Measurements from ENCODE around the gene ANKRD16. TPM values are rescaled to one million over a fixed set of nuclear protein-coding genes. Genes with fewer than 3 reads are reported as not detected.

ANKRD16 gene
- polyA plus RNA-seq, 3 donors, result 1.4 to 2.9 (median 2.1) TPM

DNA sequence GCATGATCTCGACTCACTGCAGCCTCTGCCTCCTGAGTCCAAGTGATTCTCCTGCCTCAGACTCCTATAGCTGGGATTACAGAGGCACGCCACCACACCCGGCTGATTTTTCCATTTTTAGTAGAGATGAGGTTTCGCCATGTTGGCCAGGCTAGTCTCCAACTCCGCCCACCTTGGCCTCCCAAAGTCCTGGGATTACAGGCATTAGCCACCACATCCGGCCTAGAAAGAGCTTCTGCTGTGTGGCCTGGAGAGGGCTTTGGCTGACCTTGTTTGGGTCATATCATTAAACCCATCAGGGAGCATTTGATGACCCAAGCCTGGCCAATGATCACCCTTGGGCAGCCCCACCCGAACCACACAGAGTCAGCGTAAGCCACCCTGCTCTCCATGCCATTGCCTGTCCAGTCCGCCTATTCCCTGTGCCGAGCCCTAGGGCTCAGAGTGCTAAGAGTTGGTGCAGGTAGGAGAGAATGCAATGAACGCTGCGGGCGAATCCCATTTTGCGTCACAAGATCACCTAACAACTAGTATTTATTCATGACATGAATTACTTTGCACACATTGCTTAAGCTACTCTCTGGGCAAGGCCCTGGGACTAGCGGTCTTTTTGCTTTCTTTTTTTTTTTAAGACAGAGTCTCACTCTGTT lies 54.1 kb downstream of the ANKRD16 start:
- peaks cover 5% of the 10 kb centered on the region for H3K4me1 Mint-ChIP-seq
- H3K27ac Mint-ChIP-seq, result no peak overlapping the region
- no peaks in the 10 kb centered on the region for H3K79me2 ChIP-seq (ENCODE audit: insufficient read depth, low read length)
- H3K36me3 ChIP-seq (replicated peaks in 1 of 2; ENCODE audit: control insufficient read depth in 1 of 2, insufficient read depth in 2 of 2, low read length in 2 of 2), result no peaks in the 10 kb centered on the region
- WGBS (ENCODE audit: insufficient coverage), result 93% methylated on average over 6 of the region's 15 CpGs
- no peak overlapping the region for H3K4me3 ChIP-seq (replicated peaks in 1 of 3; ENCODE audit: low read depth in 2 of 3, low read length in 3 of 3)
- no peak overlapping the region for H3K27ac ChIP-seq (ENCODE audit: low read depth in 1 of 2, low read length in 2 of 2)
- intact Hi-C loops (cut with micrococcal nuclease), result no loop called here
- peaks cover 6 to 7% of the 10 kb centered on the region in 2 donors for H3K4me1 ChIP-seq (ENCODE audit: control insufficient read depth in 1 of 2, insufficient read depth in 2 of 2, low read length in 2 of 2)
- peaks cover 2 to 4% (median 3%) of the 10 kb centered on the region in 3 donors for H3K27me3 Mint-ChIP-seq (ENCODE audit: low read depth in 3 of 3)
- H3K9me3 ChIP-seq (replicated peaks in 1 of 2; ENCODE audit: control insufficient read depth in 1 of 2, insufficient read depth in 1 of 2, low read length in 2 of 2), result no peaks in the 10 kb centered on the region
- no peaks in the 10 kb centered on the region for H3K36me3 Mint-ChIP-seq
- no peak overlapping the region for H3K4me3 Mint-ChIP-seq
- DNase-seq, result no peak
- H3K4me2 ChIP-seq (replicated peaks; ENCODE audit: extremely low read depth, low read length, poor library complexity, severe bottlenecking), result no peak overlapping the region
- no peak overlapping the region for H2AFZ ChIP-seq (ENCODE audit: insufficient read depth, low read depth, low read length, poor library complexity, severe bottlenecking)
- H3K9ac ChIP-seq (ENCODE audit: insufficient read depth, low read length, poor library complexity, severe bottlenecking), result no peak overlapping the region
- peaks cover 0 to 3% (median 0%) of the 10 kb centered on the region in 7 donors for H3K9me3 Mint-ChIP-seq
- TF ChIP-seq, protein P1, sequence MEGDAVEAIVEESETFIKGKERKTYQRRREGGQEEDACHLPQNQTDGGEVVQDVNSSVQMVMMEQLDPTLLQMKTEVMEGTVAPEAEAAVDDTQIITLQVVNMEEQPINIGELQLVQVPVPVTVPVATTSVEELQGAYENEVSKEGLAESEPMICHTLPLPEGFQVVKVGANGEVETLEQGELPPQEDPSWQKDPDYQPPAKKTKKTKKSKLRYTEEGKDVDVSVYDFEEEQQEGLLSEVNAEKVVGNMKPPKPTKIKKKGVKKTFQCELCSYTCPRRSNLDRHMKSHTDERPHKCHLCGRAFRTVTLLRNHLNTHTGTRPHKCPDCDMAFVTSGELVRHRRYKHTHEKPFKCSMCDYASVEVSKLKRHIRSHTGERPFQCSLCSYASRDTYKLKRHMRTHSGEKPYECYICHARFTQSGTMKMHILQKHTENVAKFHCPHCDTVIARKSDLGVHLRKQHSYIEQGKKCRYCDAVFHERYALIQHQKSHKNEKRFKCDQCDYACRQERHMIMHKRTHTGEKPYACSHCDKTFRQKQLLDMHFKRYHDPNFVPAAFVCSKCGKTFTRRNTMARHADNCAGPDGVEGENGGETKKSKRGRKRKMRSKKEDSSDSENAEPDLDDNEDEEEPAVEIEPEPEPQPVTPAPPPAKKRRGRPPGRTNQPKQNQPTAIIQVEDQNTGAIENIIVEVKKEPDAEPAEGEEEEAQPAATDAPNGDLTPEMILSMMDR (IDR thresholded peaks at IDR 0.05), result no peak
- no peaks in the 10 kb centered on the region for H4K20me1 ChIP-seq (ENCODE audit: insufficient read depth, low read length)
- H3K27me3 ChIP-seq (ENCODE audit: control insufficient read depth in 2 of 2, insufficient read depth in 2 of 2, low read length in 2 of 2), result no peaks in the 10 kb centered on the region

DNA sequence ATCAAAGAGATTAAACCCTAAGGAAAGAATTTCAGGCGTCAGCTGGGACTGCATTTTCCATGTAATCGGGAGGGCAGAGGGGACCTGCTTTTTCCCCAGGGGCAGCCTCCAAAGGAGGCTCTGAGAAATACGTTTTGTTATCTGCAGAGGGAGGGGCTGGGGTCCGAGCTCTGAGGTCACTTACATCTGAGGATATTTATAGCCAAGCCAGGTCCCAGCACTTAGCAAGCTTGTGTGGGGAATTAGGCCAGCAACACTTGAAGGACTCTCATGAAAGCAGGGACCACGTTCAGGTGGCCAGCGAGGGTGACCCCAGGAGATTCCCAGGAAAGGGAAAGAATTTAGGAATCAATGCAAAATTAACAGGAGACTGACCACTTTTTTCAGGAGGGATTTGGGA lies 55.9 kb downstream of the ANKRD16 start:
- no peak overlapping the region for H3K27ac Mint-ChIP-seq
- Histone ChIP-seq H3K9ac (ENCODE audit: insufficient read depth, low read length, poor library complexity, severe bottlenecking) (no peak overlapping the region), H3K4me1 (ENCODE audit: control insufficient read depth in 1 of 2, insufficient read depth in 2 of 2, low read length in 2 of 2) (no peaks in the 10 kb centered on the region), H3K27ac (ENCODE audit: low read depth in 1 of 2, low read length in 2 of 2) (no peak overlapping the region), H3K36me3 (replicated peaks in 1 of 2; ENCODE audit: control insufficient read depth in 1 of 2, insufficient read depth in 2 of 2, low read length in 2 of 2) (no peaks in the 10 kb centered on the region), H3K4me3 (replicated peaks in 1 of 3; ENCODE audit: low read depth in 2 of 3, low read length in 3 of 3) (no peak overlapping the region), H4K20me1 (ENCODE audit: insufficient read depth, low read length) (no peaks in the 10 kb centered on the region), H3K79me2 (ENCODE audit: insufficient read depth, low read length) (no peaks in the 10 kb centered on the region), H3K9me3 (replicated peaks in 1 of 2; ENCODE audit: control insufficient read depth in 1 of 2, insufficient read depth in 1 of 2, low read length in 2 of 2) (no peaks in the 10 kb centered on the region), H3K27me3 (ENCODE audit: control insufficient read depth in 2 of 2, insufficient read depth in 2 of 2, low read length in 2 of 2) (no peaks in the 10 kb centered on the region), H2AFZ (ENCODE audit: insufficient read depth, low read depth, low read length, poor library complexity, severe bottlenecking) (no peak overlapping the region), H3K4me2 (replicated peaks; ENCODE audit: extremely low read depth, low read length, poor library complexity, severe bottlenecking) (no peak overlapping the region)
- H3K36me3 Mint-ChIP-seq, result no peaks in the 10 kb centered on the region
- H3K27me3 Mint-ChIP-seq (ENCODE audit: low read depth in 3 of 3), result peaks cover 0 to 3% (median 2%) of the 10 kb centered on the region in 3 donors
- TF ChIP-seq, protein P1 (IDR thresholded peaks at IDR 0.05), result no peak
- DNase-seq, result no peak
- no peak overlapping the region for H3K4me3 Mint-ChIP-seq
- 80% methylated on average over 6 of the region's 6 CpGs for WGBS (ENCODE audit: insufficient coverage)
- intact Hi-C loops (cut with micrococcal nuclease), result no loop called here
- no peaks in the 10 kb centered on the region for H3K4me1 Mint-ChIP-seq
- peaks cover 0 to 3% (median 0%) of the 10 kb centered on the region in 7 donors for H3K9me3 Mint-ChIP-seq

Data from CD14-positive monocyte (primary cell).